Motor neuron (in vitro differentiated cells): Measurements from ENCODE around the gene SYT17. TPM values are rescaled to one million over a fixed set of nuclear protein-coding genes. Genes with fewer than 3 reads are reported as not detected.

ENCODE experiments used
- ATAC-seq, 8 experiments: fragments of 200-7000 bp; cut with Tn5 transposase; replicated peaks in 6 of 8; 2 replicates each; pipeline ENCODE4 v1.8.0; 2021; ENCODE audit warnings: mild to moderate bottlenecking in 8 of 8, moderate library complexity in 8 of 8
- H3K27ac ChIP-seq, 2 donors: fragments of 250-450 bp; sonication (Bioruptor Pico); 2 replicates each; pipeline ENCODE4 v1.9.0; 2021; ENCODE audit warnings: antibody characterized with exemption in 2 of 2, mild to moderate bottlenecking in 2 of 2, moderate library complexity in 1 of 2
- H3K4me1 ChIP-seq, 2 donors: fragments of 250-450 bp; sonication (Bioruptor Pico); replicated peaks in 1 of 2; 2 replicates each; pipeline ENCODE4 v1.6.1; 2021; ENCODE audit warnings: antibody characterized with exemption in 2 of 2, mild to moderate bottlenecking in 2 of 2, moderate library complexity in 1 of 2
- H3K4me3 ChIP-seq, 5 donors: fragments of 250-450 bp; sonication (Bioruptor Pico); 2 replicates each; pipeline ENCODE4 v1.9.0; 2021; ENCODE audit warnings: antibody characterized with exemption in 5 of 5, mild to moderate bottlenecking in 5 of 5, moderate library complexity in 4 of 5
- WGBS, 10 experiments: fragments of 450-650 bp; shearing (Covaris generic); methylation state at CpG; one replicate each; pipeline ENCODE4 v1.0.0; 2022; 5-methylcytosine and 5-hydroxymethylcytosine counted together
- in situ Hi-C, 9 experiments: fragments of 400-800 bp; cut with MboI; loops; one replicate each; pipeline ENCODE4 v1.15.0; 2021; ENCODE audit warnings: low sequenced_read_pairs in 9 of 9, low pct_unique_long_range_greater_than_20kb in 2 of 9; ENCODE audit not compliant: unreplicated experiment in 9 of 9
- total RNA-seq, 8 experiments: library from RNA; unstranded; fragments of 300-600 nt; gene quantifications; 2 replicates each; pipeline versions ENCODE4 v1.2.3 to v1.2.4, GENCODE V29; 2022

SYT17 gene
- total RNA-seq, 8 experiments from 2014 or later, result 0.85 to 37.4 (median 3.6) TPM

DNA sequence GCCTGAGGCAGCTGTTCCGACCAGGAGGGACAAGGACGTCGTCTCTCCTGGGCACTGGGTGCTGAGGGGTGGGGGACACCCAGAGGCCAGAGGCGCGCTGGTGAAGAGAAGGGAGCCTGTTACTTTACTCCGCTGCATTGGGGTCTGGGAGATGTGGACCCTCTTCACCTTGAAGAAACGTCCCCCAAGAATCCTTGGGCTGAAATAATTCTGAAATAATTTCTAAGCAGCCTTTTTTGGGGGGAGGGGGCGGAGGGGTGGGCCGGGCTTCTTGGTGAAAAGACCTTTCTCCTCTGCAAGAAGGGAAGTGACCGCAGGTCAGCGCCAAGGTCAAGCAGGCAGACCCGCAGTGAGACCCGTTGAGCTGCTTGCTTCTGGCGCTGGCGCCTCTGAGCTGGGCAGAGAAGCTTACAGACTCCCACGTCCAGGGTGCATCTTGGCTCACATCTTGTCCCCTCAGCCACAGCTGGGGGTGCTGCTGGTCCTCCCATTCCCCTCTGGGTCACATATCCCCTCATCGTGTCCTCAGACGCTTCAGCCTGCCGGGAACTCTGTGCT, 1.1 kb downstream of the SYT17 start:
- Histone ChIP-seq H3K27ac (no peak overlapping the region), H3K4me3 (peak overlapping the region; percentile 58 to 79 (median 63)), H3K4me1 (peaks cover 0 to 5% of the 10 kb centered on the region in 2 donors)
- in situ Hi-C loops, result loop anchor here in 1 of 9 experiments (25.0 kb wide), 1 partner anchor 343 kb away; the partner anchor contains the start of genes CCP110 and GDE1
- WGBS, 10 experiments, result 0 to 80% (median 0%) methylated on average over 1 of the region's 19 CpGs; no CpG with 5 or more reads in 7 of the 10 experiments
- ATAC-seq, result peak in 4 of 8 experiments; percentile 8 to 15 (median 11)

DNA sequence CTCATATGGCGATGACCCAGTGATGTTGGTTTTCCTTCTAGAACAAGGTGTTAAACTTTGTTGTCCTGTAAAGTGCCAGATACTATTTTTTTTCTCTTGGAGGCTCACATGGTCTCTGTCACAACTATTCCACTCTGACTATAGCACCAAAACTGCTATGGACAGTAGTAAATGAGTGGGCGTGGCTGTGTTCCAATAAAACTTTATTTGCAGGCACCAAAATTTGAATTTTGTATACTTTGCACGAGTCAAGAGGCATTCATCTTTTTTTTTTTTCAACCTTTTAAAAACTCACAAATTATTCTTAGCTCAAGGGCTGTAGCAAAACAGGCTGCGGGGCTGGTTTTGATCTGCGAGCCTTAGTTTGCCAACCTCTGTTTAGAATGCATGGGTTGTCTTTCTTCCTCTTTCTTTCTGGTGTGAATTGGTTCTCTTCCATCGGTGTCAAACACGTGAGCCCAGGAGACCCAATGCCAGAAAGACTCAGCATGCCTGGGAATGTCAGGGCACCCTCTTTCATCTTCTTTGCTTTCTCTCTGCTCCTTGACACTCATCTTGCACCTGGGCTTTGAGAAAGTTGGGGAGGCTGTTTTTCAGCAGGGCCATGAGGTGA, 2.1 kb downstream of the SYT17 start:
- ATAC-seq, result no peak
- peaks cover 0 to 5% of the 10 kb centered on the region in 2 donors for H3K4me1 ChIP-seq
- WGBS, 10 experiments, result 35 to 100% (median 71%) methylated on average over 1 to 7 of the region's 7 CpGs; no CpG with 5 or more reads in 1 of the 10 experiments
- no peak overlapping the region for H3K27ac ChIP-seq
- H3K4me3 ChIP-seq, result no peak overlapping the region
- in situ Hi-C loops, result loop anchor here in 2 of 9 experiments (10.0 to 25.0 kb wide), 2 partner anchors 75 to 342 kb away; partner anchors contain the start of genes CCP110 (in 1 of the 2) and GDE1 (in 1 of the 2)

DNA sequence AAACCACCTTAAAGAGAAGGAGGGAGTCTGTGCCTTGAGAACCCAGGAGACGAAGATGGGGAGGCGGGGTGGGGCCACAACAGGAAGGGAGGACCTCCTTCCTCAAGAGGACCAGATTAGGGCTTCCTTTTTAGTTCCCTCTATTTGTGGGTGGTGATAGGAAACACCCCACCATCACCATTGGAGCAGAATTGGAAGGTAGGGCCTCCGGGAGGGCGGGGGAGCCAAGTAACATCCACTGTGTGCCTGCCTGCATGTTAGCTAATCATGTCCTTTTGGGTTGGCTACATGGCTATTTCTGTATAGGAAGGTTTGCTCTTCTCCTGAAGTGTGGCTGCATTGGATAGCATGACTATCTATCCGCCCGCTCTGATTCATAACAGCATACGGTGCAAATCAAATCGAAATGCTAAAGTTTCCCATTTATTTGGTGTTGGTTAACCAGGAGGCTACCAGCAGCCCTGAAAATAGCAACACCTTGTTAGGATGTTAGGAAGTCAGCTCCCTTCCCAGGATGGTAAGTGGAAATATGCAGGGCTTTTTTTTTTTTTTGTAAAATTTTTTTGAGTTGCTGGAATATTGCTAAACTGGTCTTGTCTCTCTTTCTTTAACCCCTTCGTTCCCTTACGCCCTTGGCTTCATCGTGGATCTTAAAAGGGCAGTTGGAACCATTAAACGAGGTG, 4.2 kb downstream of the SYT17 start:
- in situ Hi-C loops, result loop anchor here in 2 of 9 experiments (10.0 to 25.0 kb wide), 2 partner anchors 77 to 340 kb away; partner anchors contain the start of genes CCP110 (in 1 of the 2) and GDE1 (in 1 of the 2)
- peaks cover 0 to 5% of the 10 kb centered on the region in 2 donors for H3K4me1 ChIP-seq
- 53 to 100% (median 83%) methylated on average over 2 to 7 of the region's 12 CpGs; no CpG with 5 or more reads in 1 of the 10 experiments for WGBS, 10 experiments
- H3K27ac ChIP-seq, result no peak overlapping the region
- H3K4me3 ChIP-seq, result no peak overlapping the region
- no peak for ATAC-seq

DNA sequence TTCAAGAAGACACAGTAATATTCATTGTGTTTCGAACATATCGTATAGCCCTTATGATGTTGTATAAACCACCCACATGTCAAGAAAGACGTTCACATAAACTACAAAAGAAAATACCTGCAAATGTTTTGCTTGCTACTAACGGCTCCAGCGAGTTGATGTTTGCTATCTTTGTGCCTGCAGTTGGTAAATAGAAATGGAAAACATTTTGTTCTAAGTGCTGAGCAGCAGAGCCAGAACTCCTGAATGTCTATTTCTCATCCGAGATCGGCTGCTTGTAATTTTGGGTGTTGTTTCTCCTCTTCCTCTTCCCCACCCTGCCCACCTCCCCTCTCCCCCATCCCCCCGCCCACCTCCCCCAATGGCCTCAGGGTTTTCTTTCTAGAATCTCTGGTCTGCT, 5.0 kb downstream of the SYT17 start:
- no peak for ATAC-seq
- no peak overlapping the region for H3K4me3 ChIP-seq
- in situ Hi-C loops, result loop anchor here in 2 of 9 experiments (10.0 to 25.0 kb wide), 2 partner anchors 78 to 339 kb away; partner anchors contain the start of genes CCP110 (in 1 of the 2) and GDE1 (in 1 of the 2)
- 40 to 100% (median 77%) methylated on average over 2 to 6 of the region's 8 CpGs for WGBS, 10 experiments
- no peak overlapping the region for H3K27ac ChIP-seq
- peaks cover 0 to 5% of the 10 kb centered on the region in 2 donors for H3K4me1 ChIP-seq

DNA sequence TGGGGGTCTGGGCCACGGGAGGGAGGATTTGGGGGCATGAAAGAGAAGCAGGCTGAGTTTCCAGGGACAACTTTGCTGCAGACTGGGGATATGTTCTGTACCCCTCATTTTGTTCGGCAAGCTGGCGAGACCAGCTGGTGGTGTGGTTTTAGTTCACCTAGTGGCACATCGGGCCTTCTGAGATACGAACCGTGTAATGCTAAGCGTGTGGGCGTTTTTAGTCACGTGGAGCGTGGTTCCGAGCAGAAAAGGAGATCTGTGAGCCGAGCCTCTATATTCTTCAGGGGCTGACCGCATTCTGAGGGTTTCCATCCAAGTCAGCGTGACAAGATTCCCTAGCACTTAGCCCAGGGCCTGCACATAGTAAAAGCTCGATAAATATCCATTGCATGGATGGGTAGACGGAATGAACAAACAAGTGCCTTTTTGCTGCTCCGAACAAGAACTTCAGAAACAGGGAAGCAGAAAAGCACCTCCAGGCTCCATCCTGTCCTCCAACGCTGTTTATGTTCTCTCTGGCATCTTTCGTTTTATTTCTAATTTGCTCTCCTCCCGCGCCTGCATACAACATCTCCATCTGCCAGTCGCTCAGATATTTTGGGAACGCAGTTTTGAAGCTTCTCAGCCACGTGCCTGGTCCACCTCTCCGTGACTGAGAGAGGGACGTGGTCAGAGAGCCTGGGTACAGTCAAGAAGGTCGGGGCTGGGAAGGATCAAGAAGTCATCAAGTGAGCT, 5.8 kb downstream of the SYT17 start:
- WGBS, 10 experiments, result 68 to 100% (median 92%) methylated on average over 1 to 23 of the region's 27 CpGs; no CpG with 5 or more reads in 1 of the 10 experiments
- in situ Hi-C loops, result loop anchor here in 2 of 9 experiments (10.0 to 25.0 kb wide), 2 partner anchors 79 to 338 kb away; partner anchors contain the start of genes CCP110 (in 1 of the 2) and GDE1 (in 1 of the 2)

DNA sequence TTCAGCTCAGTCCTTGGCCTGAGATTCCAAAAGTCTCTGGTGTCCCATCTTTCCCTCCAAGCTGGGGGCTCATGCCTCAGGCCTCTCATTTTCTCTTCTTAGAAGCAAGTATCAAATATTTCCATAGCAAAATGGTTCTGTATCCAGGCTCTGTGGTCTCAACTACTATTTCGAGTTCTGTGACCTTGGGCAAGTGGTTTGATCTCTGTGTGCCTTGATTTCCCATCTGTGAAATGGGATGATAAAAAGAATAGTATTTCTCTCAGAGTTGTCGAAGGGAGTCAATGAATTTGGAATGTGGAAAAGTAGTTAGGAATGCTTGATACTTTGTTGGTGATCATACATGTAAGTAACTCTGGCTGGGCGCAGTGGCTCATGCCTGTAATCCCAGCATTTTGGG, 6.4 kb downstream of the SYT17 start:
- in situ Hi-C loops, result loop anchor here in 2 of 9 experiments (10.0 to 25.0 kb wide), 2 partner anchors 80 to 338 kb away; partner anchors contain the start of genes CCP110 (in 1 of the 2) and GDE1 (in 1 of the 2)

More for the DNA sequence above, 5.8 kb downstream of the SYT17 start:
- H3K4me1 ChIP-seq, result peaks cover 0 to 5% of the 10 kb centered on the region in 2 donors
- no peak overlapping the region for H3K27ac ChIP-seq
- H3K4me3 ChIP-seq, result no peak overlapping the region
- no peak for ATAC-seq

DNA sequence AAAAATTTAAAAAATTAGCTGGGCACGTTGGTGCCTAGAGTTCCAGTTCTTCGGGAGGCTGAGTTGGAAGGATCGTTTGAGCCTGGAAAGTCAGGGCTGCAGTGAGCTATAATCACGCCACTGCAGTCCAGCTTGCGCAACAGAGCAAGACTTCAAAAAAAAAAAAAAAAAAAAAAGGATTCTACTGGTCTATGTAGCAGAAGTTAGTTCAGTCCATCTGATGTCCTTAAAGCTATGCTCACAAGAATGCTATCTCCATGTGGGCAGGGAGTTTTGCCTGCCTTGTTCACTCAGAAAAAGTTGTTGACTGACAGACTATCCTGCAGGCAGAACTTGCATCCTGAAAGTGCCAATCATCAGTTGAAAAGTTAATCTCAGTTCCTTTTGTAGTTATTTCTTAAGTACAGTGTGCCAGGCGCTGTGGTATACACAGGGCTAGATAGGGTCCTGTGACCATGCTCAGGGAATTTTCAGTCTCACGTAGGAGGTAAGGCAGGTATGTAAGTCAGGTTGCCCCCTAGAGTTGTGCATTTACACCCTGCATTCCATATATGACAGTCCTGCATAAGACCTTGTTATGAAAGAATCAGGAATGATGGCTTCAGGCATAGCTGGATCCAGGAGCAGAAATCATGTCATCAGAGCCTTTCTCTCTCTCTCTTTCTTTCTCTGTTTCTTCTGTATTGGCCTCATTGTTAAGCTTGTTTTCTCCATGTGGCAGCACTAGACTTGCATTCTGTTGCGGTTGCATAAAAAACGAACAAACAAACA, 7.6 kb downstream of the SYT17 start:
- no peak overlapping the region for H3K27ac ChIP-seq
- WGBS, 10 experiments, result 24 to 94% (median 80%) methylated on average over 2 to 9 of the region's 9 CpGs
- no peak for ATAC-seq
- H3K4me3 ChIP-seq, result no peak overlapping the region
- in situ Hi-C loops, result loop anchor here in 1 of 9 experiments (10.0 kb wide), 1 partner anchor 81 kb away; no protein-coding TSS in a partner anchor
- H3K4me1 ChIP-seq, result no peaks in the 10 kb centered on the region

More for the DNA sequence above, 6.4 kb downstream of the SYT17 start:
- Histone ChIP-seq H3K4me3 (no peak overlapping the region), H3K4me1 (no peaks in the 10 kb centered on the region), H3K27ac (no peak overlapping the region)
- 0 to 100% (median 83%) methylated on average over 1 to 3 of the region's 3 CpGs; no CpG with 5 or more reads in 4 of the 10 experiments for WGBS, 10 experiments
- ATAC-seq, result no peak

DNA sequence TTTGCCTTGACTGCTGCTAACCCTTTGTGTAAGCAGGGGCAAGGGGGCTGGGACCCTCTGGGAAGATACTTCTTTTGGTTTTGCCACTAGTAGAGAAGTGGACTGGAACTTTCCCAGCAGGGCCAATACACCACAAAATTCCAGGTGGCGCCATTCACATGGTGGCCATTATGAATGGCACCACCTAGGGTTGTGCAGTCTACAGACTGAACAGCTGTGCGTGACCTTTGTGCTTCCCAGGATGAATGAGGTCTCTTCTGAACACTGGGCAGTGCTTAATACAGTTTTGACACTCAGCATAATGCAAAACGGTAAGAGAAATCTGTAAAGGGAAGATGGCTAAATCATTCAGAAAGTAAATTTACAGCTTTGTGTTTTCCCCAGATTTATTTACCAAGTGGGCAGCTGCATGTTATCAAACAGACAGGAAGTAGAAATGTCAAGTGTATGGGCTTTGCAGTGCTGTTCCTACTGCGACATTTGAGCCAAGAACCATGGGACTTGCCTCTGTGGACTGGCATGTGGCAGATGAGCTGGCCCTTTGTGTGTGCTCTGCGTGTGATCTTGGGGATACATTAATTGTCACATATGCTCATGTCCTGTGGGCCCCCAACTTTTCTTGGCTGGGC, 9.2 kb downstream of the SYT17 start:
- ATAC-seq, result no peak
- no peak overlapping the region for H3K4me3 ChIP-seq
- 0 to 100% (median 92%) methylated on average over 1 to 4 of the region's 5 CpGs; no CpG with 5 or more reads in 2 of the 10 experiments for WGBS, 10 experiments
- no peaks in the 10 kb centered on the region for H3K4me1 ChIP-seq
- H3K27ac ChIP-seq, result no peak overlapping the region
- in situ Hi-C loops, result loop anchor here in 1 of 9 experiments (10.0 kb wide), 1 partner anchor 82 kb away; no protein-coding TSS in a partner anchor

DNA sequence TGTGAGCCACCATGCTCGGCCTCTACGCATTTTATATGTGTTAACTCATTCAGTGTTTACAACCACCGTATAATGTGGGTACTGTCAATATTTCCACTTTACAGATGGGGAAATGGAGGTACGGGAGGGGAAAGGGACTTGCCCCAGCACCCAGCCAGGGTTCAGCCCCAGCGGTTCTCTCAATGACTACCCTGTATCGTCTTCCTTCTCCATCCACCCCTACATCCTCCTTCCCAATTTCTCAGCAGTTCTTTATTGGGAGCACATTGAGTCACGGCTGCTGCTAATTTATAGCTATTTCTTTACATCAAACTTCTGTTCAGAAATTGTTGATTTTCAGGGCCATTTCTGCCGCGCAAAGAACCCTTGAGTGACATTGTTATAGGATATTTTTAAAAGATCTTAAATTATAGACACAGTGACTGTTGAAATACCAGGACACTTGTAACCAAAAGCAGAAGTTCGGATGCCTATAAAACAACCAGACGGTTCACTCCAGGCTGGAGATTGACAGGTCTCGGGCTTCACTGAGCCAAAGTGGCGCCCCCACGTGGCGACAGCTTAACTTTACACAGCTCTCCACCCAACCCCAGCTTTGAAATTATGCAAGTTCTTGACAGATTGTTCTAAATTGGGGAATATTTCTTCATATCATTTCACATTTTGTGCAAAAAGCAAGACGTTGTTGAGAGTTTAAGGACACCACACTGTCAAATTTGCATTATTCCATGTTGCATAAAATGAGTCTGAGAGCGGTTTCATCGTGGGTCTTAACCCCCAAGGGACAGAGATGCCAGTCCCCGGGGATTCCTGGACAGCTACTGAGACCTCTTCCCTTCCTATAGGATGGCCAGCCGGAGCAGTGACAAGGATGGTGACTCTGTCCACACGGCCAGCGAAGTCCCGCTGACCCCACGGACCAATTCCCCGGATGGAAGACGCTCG, 11.8 kb downstream of the SYT17 start:
- Histone ChIP-seq H3K27ac (no peak overlapping the region), H3K4me3 (no peak overlapping the region), H3K4me1 (no peaks in the 10 kb centered on the region)
- in situ Hi-C loops, result loop anchor here in 1 of 9 experiments (10.0 kb wide), 1 partner anchor 85 kb away; no protein-coding TSS in a partner anchor
- ATAC-seq, result peak in 3 of 8 experiments; percentile 85 to 94 (median 87)
- 11 to 93% (median 42%) methylated on average over 2 to 21 of the region's 27 CpGs; no CpG with 5 or more reads in 1 of the 10 experiments for WGBS, 10 experiments

DNA sequence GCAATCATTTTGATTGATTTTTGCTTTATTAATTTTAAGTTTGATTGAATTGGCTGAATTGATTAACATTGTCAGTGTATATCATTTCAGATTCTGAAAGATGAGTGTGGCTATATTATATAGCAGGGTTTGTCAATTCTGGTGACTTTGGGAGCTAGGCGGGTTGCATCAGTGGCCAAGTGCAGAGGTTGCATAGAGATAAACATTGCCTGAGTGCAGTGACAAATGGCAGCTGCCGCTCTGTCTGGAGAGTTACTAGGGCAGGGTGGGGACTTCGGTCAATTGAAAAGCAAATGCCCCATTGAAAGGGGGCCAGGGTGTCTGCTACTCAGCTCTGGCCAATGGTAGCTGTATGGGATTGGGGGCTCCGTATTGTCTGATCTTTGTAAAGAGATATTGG, 12.7 kb downstream of the SYT17 start:
- no peak overlapping the region for H3K27ac ChIP-seq
- H3K4me3 ChIP-seq, result no peak overlapping the region
- no peak for ATAC-seq
- WGBS, 10 experiments, result 76 to 100% (median 96%) methylated on average over 1 to 4 of the region's 4 CpGs
- H3K4me1 ChIP-seq, result no peaks in the 10 kb centered on the region
- in situ Hi-C loops, result no loop called here
